Measurements from ENCODE around the gene GPR137.

The GPR137 gene

DNA sequence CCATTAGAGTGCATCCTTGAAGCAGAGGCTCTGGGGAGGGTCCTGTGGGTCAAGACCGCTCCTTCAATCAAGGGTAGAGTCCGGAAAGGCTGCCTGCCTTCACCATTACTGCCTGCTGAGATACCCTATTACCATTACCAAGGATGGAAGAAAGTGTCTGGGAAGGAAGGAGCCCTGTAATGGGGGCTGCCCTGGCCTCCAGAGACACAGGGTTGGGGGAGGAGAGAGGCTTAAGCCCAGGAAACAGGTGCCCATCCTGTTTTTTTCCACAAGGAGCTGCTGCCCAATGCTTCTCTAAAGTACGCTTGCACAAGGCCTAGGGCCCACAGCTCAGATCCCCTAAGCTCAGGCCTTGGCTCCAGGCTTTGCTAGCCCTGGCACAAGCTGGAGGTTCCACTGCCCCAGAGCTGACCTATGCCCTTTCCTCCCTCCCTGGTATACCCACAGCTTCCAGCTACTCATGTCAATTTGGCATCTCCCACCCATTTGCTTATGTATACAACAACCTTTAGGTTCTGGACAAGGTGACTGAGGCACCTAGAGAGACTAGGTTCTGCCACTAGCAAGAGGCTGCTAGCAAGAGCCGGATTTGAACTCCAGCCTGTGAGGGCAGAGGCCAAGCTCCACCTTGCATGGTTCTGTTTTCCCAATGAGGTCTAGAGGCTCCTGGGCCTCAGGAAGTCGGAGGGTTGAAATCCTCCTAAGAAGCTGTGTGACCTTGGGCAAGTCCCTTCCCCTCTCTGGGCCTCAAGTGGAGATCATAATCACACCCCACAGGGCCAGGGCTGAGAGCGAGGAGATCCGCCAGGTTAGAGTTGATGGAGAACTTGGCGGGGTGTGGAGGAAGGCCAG is 35.9 kb upstream of the GPR137 start:
- DNase-seq (ENCODE audit: low read depth), result no peak

DNA sequence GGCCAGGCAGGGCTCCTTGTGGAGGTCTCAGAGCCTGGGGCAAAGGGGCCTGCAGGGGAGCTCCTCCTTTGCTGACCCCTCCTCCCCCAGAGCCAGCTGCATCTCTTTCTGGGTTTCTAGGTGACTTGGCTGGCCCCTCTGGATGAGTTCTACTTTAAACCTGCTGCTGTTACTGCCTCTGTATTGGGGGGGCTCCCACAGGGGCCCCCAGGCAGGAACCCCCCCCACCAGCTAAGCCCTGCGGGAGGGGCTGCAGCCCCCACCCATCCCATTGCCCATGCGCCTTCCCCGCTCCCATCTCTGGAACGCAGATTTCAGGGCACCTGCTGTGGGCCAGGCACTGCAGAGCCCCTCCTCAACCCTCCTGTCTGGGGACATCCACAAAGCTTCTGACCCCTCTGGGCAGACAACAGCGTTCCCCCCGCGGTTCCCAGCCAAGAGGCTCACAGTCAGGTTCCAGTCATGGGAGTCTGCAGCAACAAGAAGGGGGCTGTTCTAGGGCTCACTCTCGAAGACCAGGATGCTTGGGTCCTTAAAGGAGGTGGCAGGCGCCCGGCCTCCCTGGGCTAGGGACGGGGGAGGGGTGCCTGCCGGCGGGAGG is 35.1 kb upstream of the GPR137 start:
- DNase-seq (ENCODE audit: low read depth), result no peak

DNA sequence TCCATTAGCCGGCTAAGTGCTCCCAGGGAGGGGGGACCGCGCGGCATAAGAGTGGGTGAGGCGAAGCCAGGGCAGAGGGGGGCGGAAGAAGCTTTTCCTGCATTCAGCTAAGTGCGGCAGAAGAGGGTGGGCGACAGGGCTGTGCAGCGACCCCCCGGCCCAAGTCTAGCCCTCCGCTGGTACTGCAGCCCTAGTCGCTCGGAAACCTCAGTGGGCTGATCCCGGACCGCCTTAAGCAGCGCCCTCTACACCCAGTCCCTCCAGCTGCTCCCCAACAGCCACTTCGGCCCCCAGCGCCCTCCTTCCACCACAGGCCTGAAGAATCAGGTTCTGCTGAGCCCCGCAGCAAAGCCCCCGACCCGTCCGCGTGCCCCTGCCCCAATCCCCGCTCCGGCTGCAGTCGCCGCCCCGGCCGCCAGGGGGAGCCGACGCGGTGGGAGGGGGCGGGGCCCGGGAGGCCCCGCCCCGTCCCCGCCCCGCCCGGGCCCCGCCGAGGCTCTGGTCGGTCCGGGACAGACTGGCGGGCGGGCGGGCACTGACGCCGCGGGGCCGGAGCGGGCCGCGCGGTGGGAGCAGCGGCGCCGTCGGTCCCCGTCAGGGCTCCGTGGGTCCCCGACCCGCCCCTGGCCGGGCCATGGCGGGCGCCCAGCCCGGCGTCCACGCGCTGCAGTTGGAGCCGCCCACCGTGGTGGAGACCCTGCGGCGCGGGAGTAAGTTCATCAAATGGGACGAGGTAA is 34.5 kb upstream of the GPR137 start, which contains the start of gene PLCB3:
PLCB3 (plus strand) TSS at position 515 of the 737 bp plus-strand sequence; CDS start at position 635, 120 bp downstream.
- no peak for DNase-seq (ENCODE audit: low read depth)

DNA sequence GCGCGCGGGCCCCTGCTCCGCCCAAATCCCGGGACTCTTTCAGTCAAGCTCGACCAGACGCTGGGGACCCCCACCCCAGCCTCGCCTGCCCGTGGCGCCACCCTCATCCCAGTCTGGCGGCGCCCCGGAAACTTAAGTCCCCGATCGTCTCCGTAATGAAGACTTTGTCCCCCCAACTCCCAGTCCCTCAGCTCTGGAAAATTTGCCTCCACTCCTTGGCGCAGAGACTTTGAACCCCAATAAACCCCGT is 34.0 kb upstream of the GPR137 start:
- no peak for DNase-seq (ENCODE audit: low read depth)

DNA sequence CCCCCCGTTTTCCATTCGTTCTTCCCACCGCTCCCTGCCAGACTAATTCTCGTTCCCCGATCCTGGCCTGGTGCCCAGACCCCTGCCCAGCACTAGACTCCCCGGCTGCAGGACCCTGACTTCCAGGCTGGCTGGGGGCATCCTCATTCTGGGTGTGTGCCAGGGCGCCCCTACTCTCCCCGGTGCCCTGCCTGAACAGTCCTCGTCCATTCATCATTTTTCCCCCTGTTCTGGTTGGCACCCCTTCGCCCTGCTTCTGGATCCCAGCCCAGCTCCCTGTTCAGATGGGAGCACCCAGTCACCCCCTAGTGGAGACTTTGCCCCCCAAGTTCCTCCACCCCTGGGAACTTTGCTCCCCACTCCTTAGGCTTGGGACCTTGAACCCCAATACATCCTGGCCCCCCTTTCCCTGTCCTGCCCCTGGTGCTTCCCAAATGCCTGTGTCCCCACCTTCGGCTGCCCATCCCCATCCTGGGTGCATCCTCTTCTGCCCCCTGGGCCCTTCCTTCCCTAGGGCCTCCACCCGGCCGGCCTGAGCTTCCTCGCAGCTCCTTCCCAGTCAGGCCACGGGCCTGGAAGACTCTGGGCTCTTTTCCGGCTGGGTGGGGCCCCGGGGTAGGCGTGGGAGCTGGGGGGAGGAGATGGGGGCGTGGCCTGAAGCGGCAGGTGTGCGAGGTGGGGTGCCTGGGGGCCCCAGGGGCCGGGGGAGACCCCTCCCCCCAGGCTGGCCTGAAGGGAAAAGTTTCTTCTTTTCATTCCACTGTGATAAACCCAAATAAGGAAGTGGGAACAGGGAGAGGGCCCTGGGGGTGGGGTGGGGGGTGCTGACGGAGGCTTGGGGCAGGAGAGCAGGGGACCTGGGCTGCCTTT is 33.4 kb upstream of the GPR137 start:
- no peak for DNase-seq (ENCODE audit: low read depth)

GRCh38 chr11:64253043-64253442 is 32.6 kb upstream of the GPR137 start:
- DNase-seq (ENCODE audit: low read depth), result no peak

DNA sequence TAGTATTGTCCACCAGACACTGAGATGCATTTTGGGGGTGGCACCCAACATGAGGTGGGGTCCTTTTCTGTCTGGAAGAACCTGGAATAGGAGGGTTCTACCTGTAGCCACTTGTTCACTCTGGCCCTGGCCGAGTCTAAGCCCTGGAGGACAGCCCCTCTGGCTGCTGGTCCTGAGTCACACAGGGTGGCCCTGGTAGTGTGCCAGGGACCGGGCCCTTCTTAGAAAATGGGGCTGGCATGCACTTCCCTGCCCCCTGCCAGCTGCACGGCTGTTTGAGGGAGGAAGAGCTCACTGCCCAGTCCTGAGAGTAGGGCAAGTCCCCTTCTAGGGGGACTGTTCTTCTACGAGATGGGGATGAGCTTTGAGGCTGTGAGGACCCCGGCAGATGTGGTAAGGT is 32.2 kb upstream of the GPR137 start:
- DNase-seq (ENCODE audit: low read depth), result no peak

GRCh38 chr11:64254326-64254725 is 31.3 kb upstream of the GPR137 start:
- no peak for DNase-seq (ENCODE audit: low read depth)

- DNase-seq (ENCODE audit: low read depth), result no peak
Observed at GRCh38 chr11:64255135-64256128, 30.2 kb upstream of the GPR137 start.

- DNase-seq (ENCODE audit: low read depth), result no peak
Observed at GRCh38 chr11:64256300-64256699, 29.3 kb upstream of the GPR137 start.

GRCh38 chr11:64258356-64258755 is 27.3 kb upstream of the GPR137 start:
- no peak for DNase-seq (ENCODE audit: low read depth)

- no peak for DNase-seq (ENCODE audit: low read depth)
Observed at GRCh38 chr11:64258946-64259532, 26.6 kb upstream of the GPR137 start.

GRCh38 chr11:64259533-64260067 is 26.0 kb upstream of the GPR137 start:
- DNase-seq (ENCODE audit: low read depth), result no peak

- DNase-seq (ENCODE audit: low read depth), result no peak
Observed at GRCh38 chr11:64260147-64260708, 25.4 kb upstream of the GPR137 start.

DNA sequence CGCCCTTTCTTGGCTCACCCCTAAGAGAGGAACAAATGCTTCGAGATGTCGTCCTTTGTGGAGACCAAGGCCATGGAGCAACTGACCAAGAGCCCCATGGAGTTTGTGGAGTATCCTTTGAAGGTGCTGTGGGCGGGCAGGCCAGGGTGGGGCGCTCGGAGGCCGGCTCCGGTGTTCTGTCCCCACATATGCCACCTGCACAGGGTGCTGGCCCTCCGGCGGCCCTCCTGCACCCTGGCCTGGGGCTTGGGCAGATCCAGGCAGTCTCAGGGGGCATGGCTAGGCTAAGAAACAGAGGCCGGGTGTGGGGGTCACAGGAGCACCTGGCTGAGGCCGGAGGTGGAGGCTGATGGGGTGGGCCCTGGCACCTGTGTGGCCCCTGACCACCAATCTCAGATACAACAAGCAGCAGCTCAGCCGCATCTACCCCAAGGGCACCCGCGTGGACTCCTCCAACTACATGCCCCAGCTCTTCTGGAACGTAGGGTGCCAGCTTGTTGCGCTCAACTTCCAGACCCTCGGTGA is 24.0 kb upstream of the GPR137 start:
- DNase-seq (ENCODE audit: low read depth), result no peak

GRCh38 chr11:64262271-64263002 is 23.2 kb upstream of the GPR137 start:
- DNase-seq (ENCODE audit: low read depth), result no peak

DNA sequence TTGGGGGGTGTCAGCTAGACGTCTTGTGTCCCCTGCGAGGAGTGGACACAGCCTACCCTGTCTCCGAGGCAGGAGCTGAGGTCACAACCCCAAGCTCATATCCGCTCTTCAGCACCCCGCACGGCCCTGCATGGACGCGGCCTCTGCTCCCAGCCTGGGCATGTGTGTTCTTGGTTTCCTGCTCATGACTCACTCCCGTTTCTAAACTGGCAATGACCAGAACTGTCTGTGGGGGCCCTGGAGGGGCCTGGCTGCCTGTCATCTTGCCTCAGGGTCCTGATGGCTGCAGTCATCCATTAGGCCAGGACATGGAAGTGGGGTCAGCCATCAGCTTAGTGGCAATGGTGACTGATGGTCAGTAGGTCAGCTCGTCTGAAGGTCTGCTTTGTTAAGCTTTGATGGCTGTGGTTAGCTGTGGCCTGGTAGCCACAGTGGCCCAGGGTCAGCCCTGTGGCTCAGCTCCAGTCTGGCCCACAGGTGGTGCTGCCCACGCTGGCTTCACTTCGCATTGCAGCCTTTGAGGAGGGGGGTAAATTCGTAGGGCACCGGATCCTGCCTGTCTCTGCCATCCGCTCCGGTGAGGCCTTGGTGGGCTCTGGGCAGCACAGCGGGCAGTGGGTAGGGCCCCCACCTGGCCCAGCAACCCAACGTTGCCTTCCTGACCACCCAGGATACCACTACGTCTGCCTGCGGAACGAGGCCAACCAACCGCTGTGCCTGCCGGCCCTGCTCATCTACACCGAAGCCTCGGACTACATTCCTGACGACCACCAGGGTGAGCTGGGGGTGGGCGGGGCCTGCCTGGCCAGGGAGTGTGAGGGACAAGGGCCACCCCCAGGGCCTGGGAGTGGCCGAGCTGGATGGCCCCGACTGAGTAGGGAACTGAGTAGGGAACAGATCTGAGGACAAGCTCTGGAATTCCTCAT is 22.4 kb upstream of the GPR137 start:
- peak; percentile 81 for DNase-seq (ENCODE audit: low read depth)

GRCh38 chr11:64263947-64264317 is 21.7 kb upstream of the GPR137 start:
- DNase-seq (ENCODE audit: low read depth), result no peak
